ENCODE results near the gene MALSU1. TPM values are rescaled to one million over a fixed set of nuclear protein-coding genes. Genes with fewer than 3 reads are reported as not detected.
"Not testable (repeated sequence)": the region's sequence is repeated elsewhere in the genome, so short reads cannot be mapped to it uniquely, and the experiment has no call there.

The MALSU1 gene
- total RNA-seq, 1 donor from 2014 or later = 46.3 TPM

GRCh38 chr7:23298141-23298881 lies 828 bp upstream of the MALSU1 start:
- Mint-ChIP-seq H3K4me1 (ENCODE audit: low read depth, unreplicated experiment) (peaks cover 7% of the 10 kb centered on the region), H3K4me3 (ENCODE audit: unreplicated experiment) (peak overlapping the region; percentile 92), H3K27me3 (ENCODE audit: unreplicated experiment) (peaks cover 6% of the 10 kb centered on the region), H3K9me3 (ENCODE audit: unreplicated experiment) (peaks cover 6% of the 10 kb centered on the region), H3K27ac (ENCODE audit: unreplicated experiment) (peak overlapping the region; percentile 86), H3K36me3 (ENCODE audit: unreplicated experiment) (peaks cover 5% of the 10 kb centered on the region)
- no peak for TF ChIP-seq CTCF (IDR thresholded peaks at IDR 0.05; ENCODE audit: partially characterized antibody, unreplicated experiment)
- no peak for DNase-seq

- peaks cover 6% of the 10 kb centered on the region for H3K9me3 Mint-ChIP-seq (ENCODE audit: unreplicated experiment)
- peaks cover 6% of the 10 kb centered on the region for H3K27me3 Mint-ChIP-seq (ENCODE audit: unreplicated experiment)
- TF ChIP-seq CTCF (IDR thresholded peaks at IDR 0.05; ENCODE audit: partially characterized antibody, unreplicated experiment) = no peak
- peak overlapping the region; percentile 92 for H3K4me3 Mint-ChIP-seq (ENCODE audit: unreplicated experiment)
- peaks cover 5% of the 10 kb centered on the region for H3K36me3 Mint-ChIP-seq (ENCODE audit: unreplicated experiment)
- H3K4me1 Mint-ChIP-seq (ENCODE audit: low read depth, unreplicated experiment) = peaks cover 7% of the 10 kb centered on the region
- DNase-seq = no peak
- H3K27ac Mint-ChIP-seq (ENCODE audit: unreplicated experiment) = peak overlapping the region; percentile 65
Observed at GRCh38 chr7:23299770-23300300, 696 bp downstream of the MALSU1 start.

- Mint-ChIP-seq H3K9me3 (ENCODE audit: unreplicated experiment) (peaks cover 1% of the 10 kb centered on the region), H3K36me3 (ENCODE audit: unreplicated experiment) (no peaks in the 10 kb centered on the region), H3K27me3 (ENCODE audit: unreplicated experiment) (no peaks in the 10 kb centered on the region), H3K27ac (ENCODE audit: unreplicated experiment) (no peak overlapping the region), H3K4me1 (ENCODE audit: low read depth, unreplicated experiment) (peaks cover 29% of the 10 kb centered on the region), H3K4me3 (ENCODE audit: unreplicated experiment) (no peak overlapping the region)
- no peak for TF ChIP-seq CTCF (IDR thresholded peaks at IDR 0.05; ENCODE audit: partially characterized antibody, unreplicated experiment)
- DNase-seq = no peak
Observed at GRCh38 chr7:23306936-23307521, 7.9 kb downstream of the MALSU1 start.

- peak overlapping the region; percentile 14 for H3K27ac Mint-ChIP-seq (ENCODE audit: unreplicated experiment)
Observed at GRCh38 chr7:23308754-23309153, 9.6 kb downstream of the MALSU1 start.

GRCh38 chr7:23312141-23312540 lies 13.0 kb downstream of the MALSU1 start:
- not testable (repeated sequence) for H3K9me3 Mint-ChIP-seq (ENCODE audit: unreplicated experiment); H3K36me3 Mint-ChIP-seq (ENCODE audit: unreplicated experiment); H3K27me3 Mint-ChIP-seq (ENCODE audit: unreplicated experiment)
- DNase-seq = peak; percentile 30
- Mint-ChIP-seq H3K4me3 (ENCODE audit: unreplicated experiment) (peak overlapping the region; percentile 25), H3K4me1 (ENCODE audit: low read depth, unreplicated experiment) (peaks cover 25% of the 10 kb centered on the region), H3K27ac (ENCODE audit: unreplicated experiment) (peak overlapping the region; percentile 91)

More at GRCh38 chr7:23308754-23309153, 9.6 kb downstream of the MALSU1 start:
- no peak for TF ChIP-seq CTCF (IDR thresholded peaks at IDR 0.05; ENCODE audit: partially characterized antibody, unreplicated experiment)
- Mint-ChIP-seq H3K4me1 (ENCODE audit: low read depth, unreplicated experiment) (peaks cover 29% of the 10 kb centered on the region), H3K9me3 (ENCODE audit: unreplicated experiment) (peaks cover 4% of the 10 kb centered on the region), H3K27me3 (ENCODE audit: unreplicated experiment) (no peaks in the 10 kb centered on the region), H3K4me3 (ENCODE audit: unreplicated experiment) (no peak overlapping the region), H3K36me3 (ENCODE audit: unreplicated experiment) (no peaks in the 10 kb centered on the region)
- no peak for DNase-seq

Data from glutamatergic neuron (in vitro differentiated cells).